Activated T-cell treated with anti-CD3 and anti-CD28 coated beads for 48 hours (primary cell): ENCODE results near the gene ALAS1.

Experiments used
- DNase-seq: peaks from one replicate; pipeline ENCODE4 v3.0.0-alpha.2; 2020; ENCODE audit warnings: low read depth

The ALAS1 gene

DNA sequence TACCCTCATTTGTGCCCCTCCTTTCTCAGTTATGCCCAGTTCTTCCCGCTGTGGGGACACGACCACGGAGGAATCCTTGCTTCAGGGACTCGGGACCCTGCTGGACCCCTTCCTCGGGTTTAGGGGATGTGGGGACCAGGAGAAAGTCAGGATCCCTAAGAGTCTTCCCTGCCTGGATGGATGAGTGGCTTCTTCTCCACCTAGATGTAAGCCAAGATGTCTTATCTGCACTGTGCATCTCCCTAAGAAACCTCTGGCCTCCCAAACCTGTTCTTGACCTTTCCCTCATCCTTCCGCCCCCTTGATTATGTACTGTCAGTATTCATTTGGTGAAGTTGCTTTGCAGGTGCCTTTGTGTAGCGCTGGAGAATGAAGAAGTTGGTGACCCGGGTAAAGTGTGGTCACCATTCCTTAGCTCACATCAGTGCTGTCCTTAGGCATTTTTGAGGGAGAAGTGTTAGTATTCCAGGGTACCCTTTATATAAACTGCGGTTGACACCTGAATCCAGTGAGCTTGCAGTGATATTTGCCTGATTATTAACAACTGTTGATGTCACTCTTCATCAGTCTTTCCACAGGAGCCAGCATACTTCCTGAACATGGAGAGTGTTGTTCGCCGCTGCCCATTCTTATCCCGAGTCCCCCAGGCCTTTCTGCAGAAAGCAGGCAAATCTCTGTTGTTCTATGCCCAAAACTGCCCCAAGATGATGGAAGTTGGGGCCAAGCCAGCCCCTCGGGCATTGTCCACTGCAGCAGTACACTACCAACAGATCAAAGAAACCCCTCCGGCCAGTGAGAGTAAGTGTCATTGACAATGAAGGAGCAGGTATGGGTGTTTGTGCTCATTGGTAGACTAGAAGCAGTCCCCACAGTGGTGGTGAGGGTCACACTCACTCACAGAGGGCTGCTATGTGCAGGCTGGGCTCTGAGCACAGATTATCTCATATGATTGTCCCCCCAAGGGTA, 966 bp downstream of the ALAS1 start:
- DNase-seq = no peak

DNA sequence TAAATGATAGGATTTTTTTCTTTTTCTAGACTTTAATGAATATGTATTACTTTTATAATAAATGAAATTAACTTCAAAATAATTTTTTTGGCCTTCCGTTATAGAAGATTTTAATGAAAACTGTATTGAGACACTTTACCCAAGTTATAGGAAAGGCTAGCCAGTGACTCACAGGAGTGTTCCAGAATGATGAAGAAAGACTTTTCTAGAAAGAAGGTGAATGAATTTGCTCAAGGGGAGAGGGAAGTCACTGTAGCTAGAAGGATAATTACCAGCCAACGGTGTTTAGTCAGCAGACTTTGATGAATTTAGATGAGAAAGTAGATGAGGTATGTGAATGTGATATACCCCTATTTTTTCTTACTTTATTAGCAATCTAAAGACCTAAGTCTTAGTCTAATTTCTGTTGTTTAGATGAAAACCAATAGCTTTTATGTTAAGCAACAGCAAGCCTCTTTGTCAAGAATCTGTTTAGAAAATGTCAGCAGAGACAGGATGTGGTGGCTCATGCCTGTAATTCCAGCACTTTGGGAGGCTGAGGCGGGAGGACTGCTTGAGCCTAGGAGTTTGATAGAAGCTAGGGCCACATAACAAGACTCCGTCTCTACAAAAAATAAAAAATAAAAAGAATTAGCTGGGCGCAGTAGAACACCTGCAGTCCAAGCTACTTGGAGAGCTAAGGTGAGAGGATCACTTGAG, 3.2 kb downstream of the ALAS1 start:
- DNase-seq = no peak

DNA sequence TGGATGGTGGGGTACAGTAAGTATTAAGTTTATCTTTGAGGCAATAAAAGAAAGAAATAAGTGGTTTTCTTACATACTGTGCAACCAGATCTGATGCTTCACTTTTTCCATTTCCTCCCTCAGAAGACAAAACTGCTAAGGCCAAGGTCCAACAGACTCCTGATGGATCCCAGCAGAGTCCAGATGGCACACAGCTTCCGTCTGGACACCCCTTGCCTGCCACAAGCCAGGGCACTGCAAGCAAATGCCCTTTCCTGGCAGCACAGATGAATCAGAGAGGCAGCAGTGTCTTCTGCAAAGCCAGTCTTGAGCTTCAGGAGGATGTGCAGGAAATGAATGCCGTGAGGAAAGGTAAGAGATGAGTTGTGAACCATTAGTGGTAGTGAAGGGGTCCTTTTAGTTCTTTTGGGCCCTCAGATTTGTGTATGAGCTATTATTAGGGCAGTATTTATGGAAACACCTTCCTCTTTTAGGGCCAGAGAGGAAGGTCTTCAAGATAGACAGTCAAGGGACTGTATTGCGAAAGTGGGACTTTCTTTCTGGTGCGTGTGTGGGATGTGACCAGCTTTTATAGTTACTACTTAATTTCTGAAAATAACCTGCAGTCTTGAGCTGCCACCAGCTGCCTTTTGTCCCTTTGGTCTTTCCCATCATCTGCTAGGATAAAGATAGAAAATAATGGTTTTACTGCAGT, 4.6 kb downstream of the ALAS1 start:
- no peak for DNase-seq

DNA sequence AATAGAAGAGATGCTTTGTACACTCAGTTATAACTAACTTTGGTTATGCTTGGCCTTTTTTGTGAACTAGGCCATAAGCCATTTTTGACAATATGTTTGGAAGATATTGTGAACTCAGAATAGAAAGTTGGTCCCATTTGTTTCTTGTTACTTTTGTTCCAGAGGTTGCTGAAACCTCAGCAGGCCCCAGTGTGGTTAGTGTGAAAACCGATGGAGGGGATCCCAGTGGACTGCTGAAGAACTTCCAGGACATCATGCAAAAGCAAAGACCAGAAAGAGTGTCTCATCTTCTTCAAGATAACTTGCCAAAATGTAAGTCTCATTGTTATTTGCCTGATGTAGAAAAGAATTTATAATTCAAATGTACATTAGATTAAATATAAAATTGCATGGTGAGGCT, 5.7 kb downstream of the ALAS1 start:
- no peak for DNase-seq

DNA sequence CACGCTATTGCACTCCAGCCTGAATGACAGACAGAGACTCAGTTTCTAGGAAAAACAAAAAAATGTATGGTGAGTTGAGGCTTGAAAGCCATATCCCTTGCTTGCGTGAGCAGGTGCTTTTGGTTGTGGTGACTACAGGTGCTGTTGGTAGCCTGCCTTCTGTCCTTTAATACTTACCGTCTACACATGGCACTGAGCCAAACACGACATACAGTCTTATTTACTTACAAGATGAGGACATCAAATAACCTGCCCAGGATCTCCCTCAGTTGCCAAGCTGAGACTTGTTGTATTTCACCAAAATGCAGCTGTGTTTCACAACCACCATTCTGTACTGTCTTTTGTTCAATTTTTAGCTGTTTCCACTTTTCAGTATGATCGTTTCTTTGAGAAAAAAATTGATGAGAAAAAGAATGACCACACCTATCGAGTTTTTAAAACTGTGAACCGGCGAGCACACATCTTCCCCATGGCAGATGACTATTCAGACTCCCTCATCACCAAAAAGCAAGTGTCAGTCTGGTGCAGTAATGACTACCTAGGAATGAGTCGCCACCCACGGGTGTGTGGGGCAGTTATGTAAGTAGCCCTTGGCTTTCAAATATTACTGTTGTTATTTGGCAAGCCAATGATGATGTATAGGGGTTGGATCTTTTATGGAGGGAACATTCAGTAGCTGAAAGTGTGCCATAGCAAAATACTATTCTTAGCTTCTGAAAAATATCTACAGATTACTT, 6.5 kb downstream of the ALAS1 start:
- DNase-seq = no peak

DNA sequence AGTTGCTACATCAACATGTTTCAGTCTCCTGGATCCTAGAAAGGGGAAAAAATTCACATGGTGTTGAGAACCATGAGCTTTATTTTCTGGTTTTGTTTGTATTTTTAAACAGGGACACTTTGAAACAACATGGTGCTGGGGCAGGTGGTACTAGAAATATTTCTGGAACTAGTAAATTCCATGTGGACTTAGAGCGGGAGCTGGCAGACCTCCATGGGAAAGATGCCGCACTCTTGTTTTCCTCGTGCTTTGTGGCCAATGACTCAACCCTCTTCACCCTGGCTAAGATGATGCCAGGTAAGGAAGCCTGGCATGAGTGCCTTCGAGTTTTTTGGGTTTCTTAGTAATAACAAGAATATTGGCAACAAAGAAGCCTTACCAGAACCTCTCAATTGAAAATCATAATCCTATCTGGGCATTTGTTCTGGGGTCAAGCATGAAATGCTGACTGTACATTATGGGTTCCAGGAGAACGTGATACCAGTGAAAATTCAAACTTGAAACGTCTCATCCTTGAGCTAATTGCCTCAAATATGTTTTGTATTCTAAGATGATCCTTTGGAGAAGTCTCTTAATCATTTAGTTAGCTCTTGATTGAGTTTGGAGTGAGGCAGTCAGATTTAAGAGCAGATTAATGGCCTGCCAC, 7.9 kb downstream of the ALAS1 start:
- DNase-seq = no peak

DNA sequence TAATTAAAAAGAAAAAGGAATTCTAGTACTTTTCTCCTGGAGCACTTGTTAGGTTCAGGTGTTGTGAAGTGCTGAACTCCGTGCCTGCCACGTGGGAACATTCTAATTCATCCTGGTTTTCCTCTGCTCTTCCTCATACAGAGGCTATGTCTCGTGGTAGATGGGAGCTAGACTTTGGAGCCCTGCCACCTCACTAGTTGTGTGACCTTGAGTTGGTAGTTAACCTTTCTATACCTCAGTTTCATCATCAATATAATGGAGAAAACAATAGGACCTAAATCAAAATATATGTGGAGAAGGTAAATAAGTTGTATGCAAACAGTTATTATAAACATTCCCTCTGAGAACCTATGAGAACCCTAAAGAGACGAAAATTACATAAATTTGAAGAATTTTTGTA, 10.6 kb downstream of the ALAS1 start:
- no peak for DNase-seq

DNA sequence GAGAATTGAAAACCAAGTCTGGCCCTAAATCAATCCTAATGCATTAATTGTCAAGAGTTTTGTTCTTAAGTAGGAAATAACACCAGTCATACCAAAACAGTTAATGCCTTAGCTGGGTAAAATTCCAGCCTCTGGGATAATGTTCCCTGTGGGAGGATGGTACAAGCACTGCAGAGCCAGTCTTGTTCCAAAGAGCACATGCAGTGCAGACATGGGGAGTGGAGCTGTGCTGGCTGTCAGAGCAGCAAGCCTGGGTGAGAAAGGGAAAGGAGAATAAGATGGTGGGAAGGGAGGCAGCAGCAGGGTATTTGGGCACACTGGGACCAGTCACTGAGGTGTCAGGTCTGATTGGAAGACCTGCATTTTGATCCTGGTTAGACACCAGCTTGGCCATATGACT, 12.1 kb downstream of the ALAS1 start:
- DNase-seq = no peak

DNA sequence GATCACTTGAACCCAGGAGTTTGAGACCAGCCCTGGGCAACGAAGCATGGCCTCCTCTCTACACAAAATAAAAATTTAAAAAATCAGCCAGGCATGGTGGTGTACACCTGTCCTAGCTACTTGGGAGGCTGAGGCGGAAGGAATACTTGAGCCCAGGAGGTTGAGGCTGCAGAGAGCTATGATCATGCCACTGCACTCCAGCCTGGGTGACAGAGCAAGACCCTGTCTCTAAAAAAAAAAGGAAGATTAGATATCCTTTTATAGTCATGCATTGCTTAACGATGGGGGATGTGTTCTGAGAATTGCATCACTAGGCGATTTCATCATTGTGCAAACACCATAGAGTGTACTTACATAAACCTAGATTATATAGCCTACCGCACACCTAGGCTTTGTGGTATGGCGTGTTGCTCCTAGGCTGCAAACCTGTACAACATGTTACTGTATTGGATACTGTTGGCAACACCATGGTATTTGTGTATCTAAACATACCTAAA, 12.6 kb downstream of the ALAS1 start:
- DNase-seq = no peak

DNA sequence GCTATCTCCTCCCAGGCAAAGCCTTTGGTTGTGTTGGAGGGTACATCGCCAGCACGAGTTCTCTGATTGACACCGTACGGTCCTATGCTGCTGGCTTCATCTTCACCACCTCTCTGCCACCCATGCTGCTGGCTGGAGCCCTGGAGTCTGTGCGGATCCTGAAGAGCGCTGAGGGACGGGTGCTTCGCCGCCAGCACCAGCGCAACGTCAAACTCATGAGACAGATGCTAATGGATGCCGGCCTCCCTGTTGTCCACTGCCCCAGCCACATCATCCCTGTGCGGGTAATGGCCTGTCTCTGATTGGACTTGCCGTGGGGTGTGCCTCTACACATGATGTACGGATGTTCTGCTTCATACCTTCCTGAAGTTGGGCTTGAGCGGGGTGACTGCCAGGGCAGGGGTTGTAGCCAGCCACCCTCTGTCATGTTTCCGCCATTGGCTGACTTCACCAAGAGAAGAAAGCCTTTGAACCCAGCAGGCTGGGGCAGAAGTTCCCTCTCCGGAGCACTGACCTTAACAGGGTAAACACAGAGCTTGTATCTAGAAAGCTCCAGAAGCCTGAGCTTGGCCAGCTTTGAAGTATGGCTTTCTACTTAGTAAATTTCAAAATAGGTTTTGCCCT, 13.4 kb downstream of the ALAS1 start:
- no peak for DNase-seq

DNA sequence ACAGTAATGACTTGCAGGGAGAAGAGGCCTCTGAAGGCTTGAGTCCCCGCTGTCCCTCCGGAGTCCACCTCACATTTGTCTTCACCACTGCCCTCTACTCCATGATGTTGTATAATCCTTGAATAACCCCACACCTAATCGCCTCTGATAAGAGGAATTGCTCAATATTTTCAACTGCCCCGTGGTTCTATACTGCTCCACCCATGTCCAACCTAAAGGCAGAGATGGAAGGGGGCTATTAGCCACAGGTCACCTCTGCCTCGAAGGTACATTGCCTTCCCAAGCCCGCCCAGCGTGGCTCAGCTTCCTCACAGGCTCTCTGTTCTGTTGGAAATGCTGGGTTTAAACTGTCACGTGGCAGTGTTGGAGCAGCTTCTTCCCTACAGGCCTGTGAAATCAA, 15.0 kb downstream of the ALAS1 start:
- no peak for DNase-seq

DNA sequence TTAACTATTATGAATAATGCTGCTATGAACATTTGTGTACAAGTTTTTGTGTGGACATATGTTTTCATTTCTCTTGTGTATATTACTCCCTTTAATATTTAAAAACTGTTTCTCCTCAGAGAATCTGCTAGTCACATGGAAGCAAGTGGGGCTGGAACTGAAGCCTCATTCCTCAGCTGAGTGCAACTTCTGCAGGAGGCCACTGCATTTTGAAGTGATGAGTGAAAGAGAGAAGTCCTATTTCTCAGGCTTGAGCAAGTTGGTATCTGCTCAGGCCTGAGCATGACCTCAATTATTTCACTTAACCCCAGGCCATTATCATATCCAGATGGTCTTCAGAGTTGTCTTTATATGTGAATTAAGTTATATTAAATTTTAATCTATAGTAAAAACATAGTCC, 15.9 kb downstream of the ALAS1 start:
- DNase-seq = no peak

DNA sequence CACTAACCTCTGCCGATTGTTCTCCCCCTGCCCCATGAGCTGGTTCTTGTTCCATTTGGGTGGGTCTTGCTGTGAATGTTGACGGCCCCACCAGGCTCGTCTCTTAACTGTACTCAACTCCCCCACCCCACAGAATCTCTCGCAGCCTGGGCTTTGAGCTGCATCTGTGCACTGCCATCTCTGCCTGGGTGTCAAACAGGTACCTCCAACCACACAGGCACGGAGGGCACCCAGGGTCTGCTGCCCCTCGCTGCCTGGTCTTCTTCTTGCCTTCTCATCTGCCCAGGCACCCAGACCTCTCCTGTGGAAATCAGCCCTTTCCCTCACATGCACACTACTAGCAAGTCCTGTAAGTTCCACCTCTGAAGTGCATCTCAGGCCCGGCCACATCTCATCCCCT, 17.4 kb downstream of the ALAS1 start:
- DNase-seq = no peak

DNA sequence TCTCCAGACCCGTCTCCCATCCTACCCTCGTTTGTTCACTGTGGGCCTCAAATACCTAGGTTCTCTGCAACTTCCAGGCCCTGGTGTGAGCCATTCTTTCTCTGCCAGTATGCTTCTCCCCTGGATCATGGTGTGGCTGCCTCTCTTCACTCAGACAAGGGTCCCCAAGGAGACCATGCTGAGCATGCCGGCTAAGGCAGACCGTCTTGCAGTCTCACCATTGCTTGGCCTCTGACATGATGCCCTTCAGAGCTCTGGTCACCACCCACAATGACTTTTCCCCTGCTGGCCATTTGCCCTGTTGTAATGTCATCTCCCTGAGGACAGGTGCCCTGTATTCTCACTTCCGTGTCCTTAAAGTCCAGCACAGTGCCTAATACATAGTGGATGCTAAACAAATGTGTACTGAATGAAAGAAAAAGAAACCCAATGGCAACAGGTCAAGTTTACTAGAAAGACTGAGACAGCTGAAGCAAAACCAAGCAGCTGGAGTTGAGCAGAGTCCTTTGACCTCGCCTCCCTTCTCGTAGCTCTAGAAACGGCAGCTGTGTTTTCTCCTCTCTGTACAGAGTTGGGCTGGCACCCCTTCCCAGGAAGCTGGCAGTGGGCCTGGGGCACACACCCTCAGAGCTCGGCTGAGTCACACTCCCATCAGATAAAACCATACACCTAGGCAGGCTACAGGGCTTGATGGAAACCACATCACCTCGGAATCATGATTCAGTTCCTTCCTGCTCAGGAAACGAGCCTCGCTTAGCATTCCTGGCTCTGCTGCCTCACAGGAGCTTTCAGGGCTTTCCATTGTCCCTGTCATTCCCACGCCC, 18.8 kb downstream of the ALAS1 start:
- DNase-seq = no peak

DNA sequence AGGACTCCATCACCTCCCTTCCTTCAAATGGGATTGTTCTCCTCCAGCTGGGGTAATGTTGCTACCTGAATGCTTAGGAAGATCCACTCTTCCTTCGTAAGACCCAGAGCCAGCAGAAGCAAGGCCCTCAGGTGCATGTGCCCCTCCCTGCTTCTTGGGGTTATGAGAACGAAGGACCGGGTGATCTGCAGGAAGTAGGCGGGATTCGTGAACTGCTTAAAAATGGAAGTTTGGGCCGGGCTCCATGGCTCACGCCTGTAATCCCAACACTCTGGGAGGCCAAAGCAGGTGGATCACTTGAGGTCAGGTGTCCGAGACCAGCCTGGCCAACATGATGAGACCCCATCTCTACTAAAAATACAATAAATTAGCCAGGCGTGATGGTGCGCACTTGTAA, 19.4 kb downstream of the ALAS1 start:
- DNase-seq = no peak

DNA sequence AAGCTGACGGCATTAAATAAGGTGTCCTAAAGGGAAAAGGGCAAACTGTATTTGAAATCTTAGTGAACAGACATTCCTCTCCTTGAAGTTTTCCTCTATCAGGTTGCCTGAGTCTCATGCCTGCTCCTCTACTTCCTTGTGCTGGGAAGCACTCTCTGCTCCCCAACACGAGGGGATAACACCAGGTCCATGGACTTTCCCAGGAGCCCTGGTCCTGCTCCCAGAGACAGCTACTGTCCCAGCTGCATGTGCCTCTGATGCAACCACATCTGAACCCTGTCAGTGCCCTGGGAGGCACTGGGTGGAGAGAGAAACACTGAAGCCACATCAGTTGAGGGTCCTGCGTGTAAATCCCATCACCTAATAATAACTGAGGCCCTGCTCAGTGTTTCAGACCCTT, 20.1 kb downstream of the ALAS1 start:
- no peak for DNase-seq

DNA sequence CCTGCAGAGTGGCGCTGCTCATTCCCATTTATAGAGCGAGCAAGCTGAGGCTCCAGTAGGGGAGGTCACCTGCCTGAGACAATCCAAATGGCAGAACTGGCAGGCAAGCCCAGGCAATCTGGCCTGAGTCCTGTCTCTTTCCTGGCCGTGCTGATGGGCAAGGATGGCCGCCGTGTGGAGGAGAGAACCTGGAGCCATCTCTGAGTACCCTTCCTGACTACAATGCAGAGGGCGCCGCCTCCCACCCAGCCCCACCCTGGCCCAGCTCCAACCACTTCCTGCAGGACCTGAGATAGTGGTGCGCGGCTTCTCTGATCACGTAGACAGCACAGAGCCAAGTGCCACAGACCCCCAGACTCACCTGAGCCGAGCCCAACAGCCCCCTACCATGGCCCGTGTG, 20.5 kb downstream of the ALAS1 start:
- DNase-seq = no peak

DNA sequence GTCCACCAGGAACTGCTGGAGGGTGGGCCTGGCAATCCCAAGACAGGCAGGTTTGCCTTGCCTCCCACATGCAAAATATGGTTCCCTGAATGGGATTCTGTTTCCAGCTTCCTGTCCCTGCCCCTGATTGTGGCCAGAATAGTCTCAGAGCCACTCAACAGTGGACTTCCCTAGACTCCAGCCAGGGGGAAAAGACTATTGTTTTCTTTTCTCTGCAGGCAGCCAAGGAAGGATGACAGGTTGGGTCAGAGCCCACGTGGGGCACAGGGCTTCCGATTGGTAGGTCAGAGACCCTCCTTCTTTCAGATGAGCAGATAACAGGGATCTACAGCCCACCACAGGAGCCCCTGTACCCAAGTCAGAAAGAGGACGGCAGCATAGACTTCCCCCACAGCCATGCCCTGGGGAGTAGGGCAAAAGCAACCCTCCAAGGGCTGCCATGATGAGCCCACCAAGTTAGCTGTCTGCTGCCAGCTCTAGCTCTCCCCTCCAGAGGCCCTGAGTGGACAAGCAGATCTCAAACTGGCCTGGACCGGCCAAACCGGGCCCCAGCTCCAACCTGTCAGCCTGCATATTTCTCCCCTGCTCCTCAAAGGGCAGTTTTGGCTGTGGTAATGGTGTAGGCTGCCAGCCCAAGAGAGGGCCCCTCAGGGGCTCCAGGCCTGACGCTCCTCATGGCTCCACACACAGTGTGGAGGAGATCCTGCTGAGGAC, 21.1 kb downstream of the ALAS1 start:
- no peak for DNase-seq

DNA sequence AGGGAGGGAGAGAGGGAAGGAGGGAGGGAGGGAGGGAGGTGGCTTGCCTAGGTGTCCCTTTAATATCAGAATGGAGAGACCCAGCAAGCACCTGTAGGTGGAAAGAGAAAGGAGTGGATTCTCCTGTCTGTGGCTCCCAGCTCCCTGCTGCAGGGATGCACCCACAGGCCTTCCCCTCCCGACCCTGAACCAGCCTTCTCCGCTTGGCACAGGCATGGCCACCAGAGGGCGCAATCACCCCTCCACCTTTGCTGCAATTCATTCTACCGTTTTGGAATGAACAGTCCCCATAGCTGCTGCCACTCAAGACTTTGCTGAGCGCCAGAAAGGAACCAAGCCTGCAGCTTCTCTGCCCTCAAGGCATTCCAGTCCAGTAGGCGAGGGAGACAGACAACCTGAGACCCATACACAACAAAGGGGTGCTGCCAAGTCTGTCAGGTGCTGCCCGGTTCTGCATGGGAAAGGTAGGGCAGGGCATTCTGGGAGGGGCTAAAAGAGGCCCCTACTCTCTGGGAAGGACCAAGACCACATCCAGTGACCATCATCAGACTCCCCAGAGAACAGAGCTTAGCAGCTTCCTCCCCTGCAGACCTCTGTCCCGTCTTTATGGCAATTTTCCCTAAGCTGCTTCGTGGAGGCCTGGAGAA, 22.5 kb downstream of the ALAS1 start:
- DNase-seq = peak; percentile 85
